IPS-NIHi7 (cell line): ENCODE results near the gene NTMT2.
"Not testable (repeated sequence)": the region's sequence is repeated elsewhere in the genome, so short reads cannot be mapped to it uniquely, and the experiment has no call there.

ENCODE experiments used
- DNase-seq: peaks from one replicate; pipeline ENCODE4 v3.0.0; 2012; ENCODE audit warnings: mixed read lengths; ENCODE audit errors: extremely low spot score

Gene NTMT2

DNA sequence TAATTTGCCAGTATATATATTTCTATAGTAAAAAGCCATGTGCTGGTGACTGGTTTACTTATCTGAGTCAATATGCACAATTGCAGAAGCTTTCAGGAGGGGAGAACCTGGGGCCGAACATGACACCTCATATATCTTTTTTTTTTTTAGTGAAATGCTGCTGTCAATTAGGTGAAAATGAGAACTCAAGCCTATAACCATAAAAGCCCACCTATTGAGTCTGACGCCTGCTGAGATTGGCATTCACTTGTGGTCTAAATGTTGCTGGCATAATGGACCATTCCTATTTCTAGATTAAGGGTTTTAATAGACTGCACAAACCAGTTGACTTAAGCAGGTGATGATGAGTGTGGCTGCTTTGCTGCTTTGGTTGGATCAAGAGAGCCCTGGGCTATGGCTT, 10.8 kb downstream of the NTMT2 start:
- no peak for DNase-seq

- no peak for DNase-seq
Measured at GRCh38 chr1:170157820-170158219, 12.1 kb downstream of the NTMT2 start.

GRCh38 chr1:170162459-170163246, 16.9 kb downstream of the NTMT2 start:
- peak; percentile 43 for DNase-seq

- DNase-seq, result no peak
Measured at GRCh38 chr1:170164103-170164763, 18.5 kb downstream of the NTMT2 start.

DNA sequence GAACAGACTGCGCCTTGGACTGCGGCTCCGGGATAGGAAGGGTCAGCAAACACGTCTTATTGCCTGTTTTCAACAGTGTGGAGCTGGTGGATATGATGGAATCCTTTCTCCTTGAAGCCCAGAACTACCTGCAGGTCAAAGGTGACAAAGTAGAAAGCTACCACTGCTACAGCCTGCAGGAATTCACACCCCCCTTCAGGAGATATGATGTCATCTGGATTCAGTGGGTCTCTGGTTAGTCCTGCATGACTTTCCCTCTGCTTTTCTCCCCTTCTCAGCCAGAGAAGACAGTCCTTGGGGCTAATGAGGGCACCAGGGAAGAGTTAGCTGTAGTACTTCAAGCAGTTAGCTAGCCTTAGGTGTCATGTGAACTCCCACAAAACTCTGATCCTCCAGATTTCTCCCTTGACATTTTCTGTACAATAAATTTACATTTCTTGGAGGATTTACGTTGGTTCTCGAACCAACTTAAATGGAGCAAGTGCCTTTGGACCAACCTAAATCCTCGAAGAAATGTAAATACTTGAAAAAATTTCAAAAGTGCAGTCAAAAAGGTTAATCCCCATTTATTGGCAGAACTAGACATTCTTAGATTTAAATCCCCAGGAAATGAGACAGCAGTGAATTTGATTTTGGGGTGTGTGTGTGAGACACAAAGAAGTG, 20.9 kb downstream of the NTMT2 start:
- DNase-seq, result no peak

- no peak for DNase-seq
Measured at GRCh38 chr1:170168265-170168664, 22.5 kb downstream of the NTMT2 start.

GRCh38 chr1:170170513-170170912, 24.8 kb downstream of the NTMT2 start:
- not testable (repeated sequence) for DNase-seq

- no peak for DNase-seq
Measured at GRCh38 chr1:170174395-170174794, 28.6 kb downstream of the NTMT2 start.

DNA sequence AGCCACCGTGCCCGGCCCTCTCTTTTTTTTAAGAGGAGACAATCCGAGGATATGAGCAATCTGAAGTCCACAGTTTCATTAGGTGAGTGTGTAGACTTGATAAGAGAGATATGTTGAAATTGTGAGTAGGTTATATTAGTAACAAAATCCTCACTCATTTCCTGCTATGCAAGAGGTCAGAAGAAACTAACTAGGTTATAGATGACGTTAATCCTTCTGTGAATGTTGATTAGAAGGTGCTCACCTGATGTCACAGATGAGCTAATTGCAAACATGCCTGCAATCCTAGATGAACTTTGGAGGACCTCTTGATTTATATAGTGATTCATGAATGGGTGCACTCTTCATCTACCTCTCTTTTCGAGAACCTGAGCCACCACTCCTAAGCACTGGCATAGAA, 29.3 kb downstream of the NTMT2 start:
- DNase-seq, result no peak

DNA sequence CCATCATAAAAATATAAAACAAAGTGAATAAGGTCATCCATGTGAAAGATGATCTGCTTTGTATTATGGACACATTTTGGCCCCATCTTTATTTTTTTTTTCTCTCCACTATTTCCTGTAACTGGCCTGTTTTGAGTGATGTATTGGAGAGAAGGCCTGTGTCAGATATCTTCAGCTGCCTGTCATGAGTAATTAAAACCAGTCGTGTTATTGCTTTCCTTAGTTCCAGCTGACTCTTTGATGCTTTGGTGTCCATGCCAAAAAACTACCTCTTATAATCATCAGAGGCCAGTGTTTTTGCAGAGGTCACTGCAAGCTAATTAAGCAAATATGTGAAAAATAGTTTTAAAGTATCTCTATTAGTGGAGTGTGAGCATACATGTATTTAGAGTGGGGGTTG, 29.7 kb downstream of the NTMT2 start:
- DNase-seq, result no peak

DNA sequence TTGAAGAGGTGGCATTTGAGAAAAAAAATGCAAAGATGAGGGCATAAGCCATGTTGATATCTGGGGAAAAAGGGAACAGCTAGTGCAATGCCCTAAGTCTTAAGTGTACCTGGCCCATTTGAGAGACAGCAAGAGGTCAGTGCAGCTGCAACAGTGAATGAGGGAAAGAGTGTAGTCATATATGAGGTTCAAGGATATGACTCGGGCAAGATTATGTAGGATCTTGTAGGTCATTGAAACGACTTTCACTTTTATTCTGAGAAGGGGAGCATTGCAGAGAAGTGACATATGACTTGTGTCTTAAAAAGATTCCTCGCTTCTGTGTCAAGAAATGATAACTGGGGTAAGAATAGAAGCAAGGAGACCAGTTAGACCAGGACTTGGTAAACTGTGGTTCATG, 31.0 kb downstream of the NTMT2 start:
- DNase-seq, result no peak

- no peak for DNase-seq
Measured at GRCh38 chr1:170182442-170182841, 36.7 kb downstream of the NTMT2 start.

GRCh38 chr1:170192546-170192945, 46.8 kb downstream of the NTMT2 start:
- DNase-seq, result no peak

DNA sequence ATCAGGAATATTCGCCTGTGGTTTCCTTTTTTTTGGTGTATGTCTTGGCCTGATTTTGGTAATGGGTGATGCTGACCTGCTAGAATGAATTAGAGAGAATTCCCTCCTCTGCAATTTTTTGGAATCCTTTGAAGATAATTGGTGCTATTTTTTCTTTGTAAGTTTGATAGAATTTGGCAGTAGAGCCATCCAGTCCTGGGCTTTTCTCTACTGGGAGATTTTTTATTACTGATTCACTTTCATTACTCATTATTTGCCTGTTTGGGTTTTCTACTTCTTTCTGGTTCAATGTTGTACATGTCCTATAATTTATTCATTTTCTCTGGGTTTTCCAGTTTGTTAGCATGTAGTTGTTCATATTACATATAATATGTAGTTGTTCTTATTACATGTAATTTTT, 48.7 kb downstream of the NTMT2 start:
- DNase-seq, result no peak

DNA sequence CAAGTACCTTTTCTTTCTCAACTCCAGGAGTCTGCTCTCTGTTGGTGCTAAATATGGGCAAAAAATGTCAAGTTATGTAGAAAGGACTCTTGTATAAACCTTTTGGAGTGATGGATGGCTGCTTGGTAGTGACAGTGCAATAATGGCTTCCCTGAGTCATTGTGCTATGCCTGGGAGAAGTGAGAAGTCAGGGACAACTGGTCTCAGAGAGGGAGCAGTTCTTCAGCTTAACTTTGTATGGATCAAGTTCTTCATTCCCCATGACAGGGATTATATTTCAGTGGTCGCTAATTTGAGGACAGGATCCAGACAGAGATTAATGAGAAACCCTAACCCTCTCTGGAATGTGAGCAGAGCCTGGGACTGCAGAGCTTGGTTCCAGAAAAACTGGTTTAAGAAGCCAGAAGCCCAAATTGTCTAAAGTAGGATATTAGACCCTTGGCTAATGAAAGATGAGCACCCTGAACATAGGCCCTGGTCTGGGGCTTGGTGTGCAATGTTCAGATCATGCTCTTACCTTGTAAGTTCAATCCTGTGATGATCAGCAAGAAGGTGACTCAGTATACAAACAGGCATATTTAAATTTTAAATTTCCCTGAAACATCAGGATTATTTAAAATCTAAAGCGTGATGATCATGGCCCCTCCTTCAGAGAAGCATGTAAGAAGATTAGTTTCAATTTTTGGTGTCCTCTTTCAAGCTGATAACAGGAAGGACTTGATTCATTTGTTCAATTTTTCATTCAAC, 50.9 kb downstream of the NTMT2 start:
- DNase-seq, result no peak

- no peak for DNase-seq
Measured at GRCh38 chr1:170198090-170198489, 52.3 kb downstream of the NTMT2 start.

DNA sequence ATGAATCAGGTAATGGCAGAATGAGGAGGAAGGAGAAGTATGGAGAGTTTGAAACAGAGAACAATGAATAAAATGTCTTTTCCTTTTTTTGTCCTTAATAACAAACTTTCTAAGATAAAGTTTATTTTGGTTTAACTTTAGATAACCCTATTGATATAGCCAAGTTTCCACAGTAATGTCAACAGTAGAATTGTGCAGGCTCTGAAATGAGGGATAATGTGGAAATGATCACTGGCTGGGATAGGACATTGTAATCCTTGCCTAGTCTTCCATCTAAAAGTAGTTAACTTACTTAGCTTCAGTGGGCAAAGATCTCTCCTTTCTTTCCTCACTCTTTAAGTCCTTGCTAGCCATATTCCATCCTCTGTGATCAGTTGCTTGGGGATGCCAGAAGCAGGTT, 52.8 kb downstream of the NTMT2 start:
- no peak for DNase-seq

GRCh38 chr1:170200161-170200560, 54.4 kb downstream of the NTMT2 start:
- no peak for DNase-seq

DNA sequence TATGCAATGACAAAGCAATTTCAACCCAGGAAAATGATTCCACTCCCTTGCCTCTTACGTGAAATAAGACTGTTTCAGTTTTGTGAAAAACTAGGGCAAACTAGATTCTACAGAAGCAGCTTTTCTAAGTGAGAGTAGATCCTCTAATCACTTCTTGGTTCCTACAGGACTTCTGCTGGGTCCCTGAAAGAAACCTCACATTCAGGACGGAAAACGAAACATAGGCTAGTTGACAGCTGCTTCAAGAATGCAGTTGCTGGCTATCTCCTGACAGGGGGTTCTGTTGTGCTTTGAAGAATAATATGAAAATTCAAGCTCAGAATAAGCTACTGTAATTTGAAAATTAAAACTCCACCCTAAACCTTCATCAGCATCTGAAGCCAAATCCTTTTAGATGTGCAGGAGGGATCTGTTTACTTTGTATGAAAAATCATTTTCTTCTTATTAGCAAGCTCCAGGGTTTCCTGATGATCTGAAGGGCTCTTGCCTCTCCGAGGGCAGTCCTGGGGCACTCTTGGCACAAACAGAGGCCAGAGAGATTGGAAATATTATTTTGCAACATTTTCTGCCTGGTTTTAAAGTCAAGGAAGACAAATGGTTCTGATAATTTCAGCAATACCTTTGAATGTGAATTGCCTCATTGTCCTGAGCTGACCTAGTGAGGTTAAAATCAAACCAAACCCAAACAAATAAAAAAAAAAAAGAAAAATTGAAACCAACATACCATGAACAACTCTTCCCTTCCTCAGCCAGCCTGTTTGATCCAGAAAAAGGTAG, 55.0 kb downstream of the NTMT2 start:
- DNase-seq, result no peak

- no peak for DNase-seq
Measured at GRCh38 chr1:170203693-170204092, 57.9 kb downstream of the NTMT2 start.

GRCh38 chr1:170204121-170204520, 58.4 kb downstream of the NTMT2 start:
- DNase-seq, result no peak
